Measurements from ENCODE around the gene TBC1D2B.

The TBC1D2B gene

GRCh38 chr15:77984446-77984861 lies 93.1 kb downstream of the TBC1D2B start:
- TF ChIP-seq SPI1 (IDR thresholded peaks at IDR 0.05; ENCODE audit: borderline replicate concordance, low read depth), result no peak
- no peak for TF ChIP-seq POLR2AphosphoS5 (IDR thresholded peaks at IDR 0.05; ENCODE audit: low read depth)
- TF ChIP-seq CTCF (IDR thresholded peaks at IDR 0.05; ENCODE audit: insufficient read depth, low read length), result no peak
- TF ChIP-seq GABPA (IDR thresholded peaks at IDR 0.05; ENCODE audit: low read depth), result no peak
- TF ChIP-seq REST (IDR thresholded peaks at IDR 0.05; ENCODE audit: insufficient replicate concordance, low read depth), result no peak
- DNase-seq (ENCODE audit: low read depth in 1 of 2, low spot score in 1 of 2), result no peak
- no peak overlapping the region for H3K4me3 ChIP-seq (replicated peaks; ENCODE audit: insufficient read depth, low read length)
- H3K27me3 ChIP-seq (ENCODE audit: insufficient read depth, poor library complexity, severe bottlenecking), result peaks cover 3% of the 10 kb centered on the region
- no peak overlapping the region for H3K27ac ChIP-seq (replicated peaks)

GRCh38 chr15:77983708-77984445 lies 93.6 kb downstream of the TBC1D2B start:
- H3K4me3 ChIP-seq (replicated peaks; ENCODE audit: insufficient read depth, low read length), result no peak overlapping the region
- no peak for TF ChIP-seq POLR2AphosphoS5 (IDR thresholded peaks at IDR 0.05; ENCODE audit: low read depth)
- no peak for TF ChIP-seq GABPA (IDR thresholded peaks at IDR 0.05; ENCODE audit: low read depth)
- TF ChIP-seq REST (IDR thresholded peaks at IDR 0.05; ENCODE audit: insufficient replicate concordance, low read depth), result no peak
- TF ChIP-seq SPI1 (IDR thresholded peaks at IDR 0.05; ENCODE audit: borderline replicate concordance, low read depth), result no peak
- TF ChIP-seq CTCF (IDR thresholded peaks at IDR 0.05; ENCODE audit: insufficient read depth, low read length), result no peak

GRCh38 chr15:77983091-77983707 lies 94.3 kb downstream of the TBC1D2B start:
- TF ChIP-seq GABPA (IDR thresholded peaks at IDR 0.05; ENCODE audit: low read depth) (no peak), REST (IDR thresholded peaks at IDR 0.05; ENCODE audit: insufficient replicate concordance, low read depth) (no peak), SPI1 (IDR thresholded peaks at IDR 0.05; ENCODE audit: borderline replicate concordance, low read depth) (no peak), CTCF (IDR thresholded peaks at IDR 0.05; ENCODE audit: insufficient read depth, low read length) (no peak), POLR2AphosphoS5 (IDR thresholded peaks at IDR 0.05; ENCODE audit: low read depth) (no peak)
- no peak for DNase-seq (ENCODE audit: low read depth in 1 of 2, low spot score in 1 of 2)
- no peak overlapping the region for H3K27ac ChIP-seq (replicated peaks)
- H3K4me3 ChIP-seq (replicated peaks; ENCODE audit: insufficient read depth, low read length), result no peak overlapping the region
- peaks cover 3% of the 10 kb centered on the region for H3K27me3 ChIP-seq (ENCODE audit: insufficient read depth, poor library complexity, severe bottlenecking)

More at GRCh38 chr15:77983708-77984445, 93.6 kb downstream of the TBC1D2B start:
- no peak for DNase-seq (ENCODE audit: low read depth in 1 of 2, low spot score in 1 of 2)
- Histone ChIP-seq H3K27ac (replicated peaks) (no peak overlapping the region), H3K27me3 (ENCODE audit: insufficient read depth, poor library complexity, severe bottlenecking) (peaks cover 3% of the 10 kb centered on the region)

All from HL-60 (cell line).